HL-60 (cell line): Measurements from ENCODE around the gene POU5F1.

Experiments
- GABPA ChIP-seq: IDR thresholded peaks from 2 replicates; pipeline ENCODE4 v1.6.1; 2012; ENCODE audit warnings: low read depth
- POLR2AphosphoS5 ChIP-seq: IDR thresholded peaks from 2 replicates; pipeline ENCODE4 v1.6.1; 2012; ENCODE audit warnings: low read depth
- TF ChIP-seq, protein P1 (sequence below): IDR thresholded peaks from one replicate; pipeline ENCODE4 v1.5.1; 2011; ENCODE audit warnings: low read length, control low read depth, inconsistent platforms; ENCODE audit not compliant: insufficient read depth

DNA sequence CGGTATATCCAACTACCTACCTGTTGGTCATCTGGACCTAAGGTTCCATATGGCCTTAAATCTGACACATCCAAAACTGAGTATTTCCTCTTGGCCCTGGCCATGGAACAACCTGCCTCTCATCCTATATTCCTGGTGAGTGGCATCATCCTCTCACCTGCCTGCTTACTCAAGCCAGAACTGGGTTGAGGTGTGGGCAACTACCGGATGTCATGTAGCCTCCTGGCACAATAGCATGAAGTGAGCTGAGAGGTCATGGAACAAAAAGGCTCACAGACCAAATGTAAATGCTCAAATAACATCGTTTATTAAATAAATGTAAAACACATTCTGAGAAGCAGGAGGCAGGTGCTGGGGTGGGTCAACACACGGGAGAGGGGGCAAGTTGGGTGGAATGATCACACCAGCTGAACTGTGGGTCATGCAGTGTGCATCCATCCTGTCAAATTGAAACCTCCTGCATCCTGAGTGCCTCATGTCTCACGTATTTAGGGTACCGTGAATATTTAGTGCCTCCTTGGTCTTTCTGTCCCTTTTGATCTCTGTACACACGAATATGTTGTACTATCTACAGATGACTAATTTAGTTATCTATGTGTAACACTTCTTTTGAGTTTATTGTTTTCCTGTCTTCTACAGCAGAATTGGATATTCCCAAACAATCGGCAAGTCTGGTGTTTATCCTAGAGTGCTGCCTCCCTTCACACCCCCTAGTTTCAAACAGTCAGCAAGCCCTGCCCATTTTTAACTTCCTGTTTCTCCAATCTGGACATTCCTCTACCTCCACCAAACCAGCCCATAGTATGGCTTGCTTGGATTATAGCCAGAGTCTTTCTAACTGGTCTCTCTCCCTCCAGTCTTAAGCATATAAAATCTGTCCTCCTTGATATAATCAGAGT is 7.9 kb upstream of the POU5F1 start:
- TF ChIP-seq, protein P1, sequence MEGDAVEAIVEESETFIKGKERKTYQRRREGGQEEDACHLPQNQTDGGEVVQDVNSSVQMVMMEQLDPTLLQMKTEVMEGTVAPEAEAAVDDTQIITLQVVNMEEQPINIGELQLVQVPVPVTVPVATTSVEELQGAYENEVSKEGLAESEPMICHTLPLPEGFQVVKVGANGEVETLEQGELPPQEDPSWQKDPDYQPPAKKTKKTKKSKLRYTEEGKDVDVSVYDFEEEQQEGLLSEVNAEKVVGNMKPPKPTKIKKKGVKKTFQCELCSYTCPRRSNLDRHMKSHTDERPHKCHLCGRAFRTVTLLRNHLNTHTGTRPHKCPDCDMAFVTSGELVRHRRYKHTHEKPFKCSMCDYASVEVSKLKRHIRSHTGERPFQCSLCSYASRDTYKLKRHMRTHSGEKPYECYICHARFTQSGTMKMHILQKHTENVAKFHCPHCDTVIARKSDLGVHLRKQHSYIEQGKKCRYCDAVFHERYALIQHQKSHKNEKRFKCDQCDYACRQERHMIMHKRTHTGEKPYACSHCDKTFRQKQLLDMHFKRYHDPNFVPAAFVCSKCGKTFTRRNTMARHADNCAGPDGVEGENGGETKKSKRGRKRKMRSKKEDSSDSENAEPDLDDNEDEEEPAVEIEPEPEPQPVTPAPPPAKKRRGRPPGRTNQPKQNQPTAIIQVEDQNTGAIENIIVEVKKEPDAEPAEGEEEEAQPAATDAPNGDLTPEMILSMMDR, result no peak
- TF ChIP-seq POLR2AphosphoS5 (no peak), GABPA (no peak)
